Upper lobe of left lung (tissue), 4 donors: ENCODE data around the gene DSEL.

ENCODE experiments used
- CTCF ChIP-seq, 6 experiments: fragments of 450-650 bp in 4 of 6; fragments of 200-600 bp in 2 of 6; sonication (generic) in 2 of 6; IDR thresholded peaks; one replicate each; pipeline ENCODE4 v1.5.1; 2016 to 2019; ENCODE audit warnings: antibody characterized with exemption in 6 of 6
- EP300 ChIP-seq, 4 donors: sonication (generic); formaldehyde crosslinking; IDR thresholded peaks; one replicate each; pipeline ENCODE4 v1.5.1; 2017; ENCODE audit warnings: antibody characterized with exemption in 4 of 4, control low read depth in 2 of 4

- TF ChIP-seq CTCF (IDR thresholded peaks at IDR 0.05) (no peak), EP300 (IDR thresholded peaks at IDR 0.05) (no peak)
These were observed 4.7 kb downstream of the DSEL start for GRCh38 chr18:67511840-67512239.
